Ovary (tissue), 9 donors: ENCODE measurements around the gene RTP4. TPM values are rescaled to one million over a fixed set of nuclear protein-coding genes. Genes with fewer than 3 reads are reported as not detected.

Experiments used
- DNase-seq, 5 donors: peaks; one replicate each; pipeline ENCODE4 v3.0.0-alpha.2; 2019 to 2020
- H3K27ac ChIP-seq, 2 donors: fragments of 200-600 bp; one replicate each; pipeline versions ENCODE4 v1.5.1 to v1.8.0; 2019 to 2022
- H3K27me3 ChIP-seq: fragments of 200-600 bp; one replicate; pipeline ENCODE4 v1.8.0; 2022
- H3K36me3 ChIP-seq: fragments of 200-600 bp; sonication (generic); one replicate; pipeline ENCODE4 v1.5.1; 2019
- H3K4me1 ChIP-seq: one replicate; pipeline ENCODE4 v1.8.1; 2013; ENCODE audit warnings: mild to moderate bottlenecking, moderate library complexity; ENCODE audit not compliant: insufficient read depth
- H3K4me3 ChIP-seq: fragments of 200-600 bp; sonication (generic); one replicate; pipeline ENCODE4 v1.5.1; 2017
- H3K9me3 ChIP-seq, 2 donors: fragments of 200-600 bp in 1 of 2; sonication (generic) in 1 of 2; one replicate each; pipeline versions ENCODE4 v1.5.1 to v1.8.1; 2013 to 2019; ENCODE audit warnings: mild to moderate bottlenecking in 1 of 2, moderate library complexity in 1 of 2
- EP300 ChIP-seq: sonication (generic); formaldehyde crosslinking; IDR thresholded peaks from one replicate; pipeline ENCODE4 v1.6.1; 2017; ENCODE audit warnings: antibody characterized with exemption
- POLR2A ChIP-seq: fragments of 450-650 bp; IDR thresholded peaks from one replicate; pipeline ENCODE4 v1.6.1; 2017; ENCODE audit warnings: antibody characterized with exemption, mild to moderate bottlenecking, moderate library complexity
- WGBS, 3 donors: extraction: QIAGEN DNeasy Blood & Tissue Kit in 1 of 3; methylation state at CpG; one replicate each; pipeline versions ENCODE4 v1.1.5 to v1.1.7; 2013 to 2017; 5-methylcytosine and 5-hydroxymethylcytosine counted together
- intact Hi-C, 4 donors: fragments of 100-400 bp; cut with DNase I; formaldehyde crosslinking; loops; one replicate each; pipeline versions ENCODE4 v1.11.0 to v1.15.1; 2022 to 2023
- polyA plus RNA-seq, 2 donors: library from polyadenylated mRNA; stranded (reverse); fragments of 200-250 nt in 1 of 2; fragments of 350-450 nt in 1 of 2; fragmentation: Illumina TruSeq in 1 of 2; extraction: RNeasy Lipid Tissue Mini Kit (QIAGEN cat#74804) in 1 of 2; gene quantifications; one replicate each; pipeline ENCODE4 v1.2.3, GENCODE V29; 2013 to 2014
- total RNA-seq, 7 donors: library from RNA; depleted of rRNA in 2 of 7; stranded (reverse); fragments of >200 nt in 2 of 7; fragmentation: NEBNext Ultra II Directional in 3 of 7; extraction: Animal tissue kit (Norgen Biotek cat#: 25700) in 3 of 7; gene quantifications; one replicate each; pipeline versions ENCODE4 v1.1.0 to v1.2.4, GENCODE V29; 2016 to 2023
- TF ChIP-seq, protein P1 (sequence below), 3 donors: fragments of 450-650 bp in 2 of 3; fragments of 200-600 bp in 1 of 3; IDR thresholded peaks; one replicate each; pipeline versions ENCODE4 v1.5.1 to v1.8.0; 2016 to 2022; ENCODE audit warnings: antibody characterized with exemption in 3 of 3, mild to moderate bottlenecking in 1 of 3
- donor health status: DM: no; HTN: no; CAD: no; lungs with moderate emphysema.
- donor health status: DM: no; HTN: no; CAD: no.
- donor health status: Bipolar disorder and iron deficiency.
- donor health status: DM: yes; HTN: yes; CAD: no.
- donor health status: DM: no; HTN: no; CAD: no.
- donor health status: DM: yes; HTN: yes; CAD: no.

Gene RTP4
- total and polyA plus RNA-seq, 9 donors = 0.24 to 7.3 (median 2.7) TPM

DNA sequence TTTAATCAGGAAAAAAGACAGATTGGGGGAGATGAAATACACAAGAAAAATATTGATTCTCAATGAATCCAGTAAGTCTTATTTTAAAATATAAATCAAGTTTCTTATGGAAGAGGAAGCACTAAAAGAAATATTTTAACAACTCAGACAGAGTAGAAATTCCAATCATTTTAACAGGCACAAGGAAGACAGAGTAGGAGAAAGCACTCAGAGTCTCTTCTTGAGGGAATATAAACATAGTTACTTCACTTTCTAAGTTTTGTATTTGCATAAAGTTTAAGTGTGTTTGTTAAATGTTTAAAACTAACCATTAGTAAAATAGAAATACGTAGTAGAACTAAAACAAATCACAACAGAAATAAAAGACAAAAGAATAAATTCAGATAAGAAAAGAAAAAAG, 24.5 kb upstream of the RTP4 start:
- intact Hi-C loops = no loop called here
- no peaks in the 10 kb centered on the region for H3K4me1 ChIP-seq
- no peaks in the 10 kb centered on the region for H3K9me3 ChIP-seq
- 0 to 13% (median 6%) methylated on average over 1 of the region's 1 CpG for WGBS, 3 donors
- H3K27ac ChIP-seq = no peak overlapping the region
- H3K27me3 ChIP-seq = no peaks in the 10 kb centered on the region
- TF ChIP-seq EP300 (no peak), POLR2A (no peak)
- TF ChIP-seq, protein P1, sequence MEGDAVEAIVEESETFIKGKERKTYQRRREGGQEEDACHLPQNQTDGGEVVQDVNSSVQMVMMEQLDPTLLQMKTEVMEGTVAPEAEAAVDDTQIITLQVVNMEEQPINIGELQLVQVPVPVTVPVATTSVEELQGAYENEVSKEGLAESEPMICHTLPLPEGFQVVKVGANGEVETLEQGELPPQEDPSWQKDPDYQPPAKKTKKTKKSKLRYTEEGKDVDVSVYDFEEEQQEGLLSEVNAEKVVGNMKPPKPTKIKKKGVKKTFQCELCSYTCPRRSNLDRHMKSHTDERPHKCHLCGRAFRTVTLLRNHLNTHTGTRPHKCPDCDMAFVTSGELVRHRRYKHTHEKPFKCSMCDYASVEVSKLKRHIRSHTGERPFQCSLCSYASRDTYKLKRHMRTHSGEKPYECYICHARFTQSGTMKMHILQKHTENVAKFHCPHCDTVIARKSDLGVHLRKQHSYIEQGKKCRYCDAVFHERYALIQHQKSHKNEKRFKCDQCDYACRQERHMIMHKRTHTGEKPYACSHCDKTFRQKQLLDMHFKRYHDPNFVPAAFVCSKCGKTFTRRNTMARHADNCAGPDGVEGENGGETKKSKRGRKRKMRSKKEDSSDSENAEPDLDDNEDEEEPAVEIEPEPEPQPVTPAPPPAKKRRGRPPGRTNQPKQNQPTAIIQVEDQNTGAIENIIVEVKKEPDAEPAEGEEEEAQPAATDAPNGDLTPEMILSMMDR (IDR thresholded peaks at IDR 0.05) = no peak
- no peaks in the 10 kb centered on the region for H3K36me3 ChIP-seq
- no peak for DNase-seq
- no peak overlapping the region for H3K4me3 ChIP-seq

DNA sequence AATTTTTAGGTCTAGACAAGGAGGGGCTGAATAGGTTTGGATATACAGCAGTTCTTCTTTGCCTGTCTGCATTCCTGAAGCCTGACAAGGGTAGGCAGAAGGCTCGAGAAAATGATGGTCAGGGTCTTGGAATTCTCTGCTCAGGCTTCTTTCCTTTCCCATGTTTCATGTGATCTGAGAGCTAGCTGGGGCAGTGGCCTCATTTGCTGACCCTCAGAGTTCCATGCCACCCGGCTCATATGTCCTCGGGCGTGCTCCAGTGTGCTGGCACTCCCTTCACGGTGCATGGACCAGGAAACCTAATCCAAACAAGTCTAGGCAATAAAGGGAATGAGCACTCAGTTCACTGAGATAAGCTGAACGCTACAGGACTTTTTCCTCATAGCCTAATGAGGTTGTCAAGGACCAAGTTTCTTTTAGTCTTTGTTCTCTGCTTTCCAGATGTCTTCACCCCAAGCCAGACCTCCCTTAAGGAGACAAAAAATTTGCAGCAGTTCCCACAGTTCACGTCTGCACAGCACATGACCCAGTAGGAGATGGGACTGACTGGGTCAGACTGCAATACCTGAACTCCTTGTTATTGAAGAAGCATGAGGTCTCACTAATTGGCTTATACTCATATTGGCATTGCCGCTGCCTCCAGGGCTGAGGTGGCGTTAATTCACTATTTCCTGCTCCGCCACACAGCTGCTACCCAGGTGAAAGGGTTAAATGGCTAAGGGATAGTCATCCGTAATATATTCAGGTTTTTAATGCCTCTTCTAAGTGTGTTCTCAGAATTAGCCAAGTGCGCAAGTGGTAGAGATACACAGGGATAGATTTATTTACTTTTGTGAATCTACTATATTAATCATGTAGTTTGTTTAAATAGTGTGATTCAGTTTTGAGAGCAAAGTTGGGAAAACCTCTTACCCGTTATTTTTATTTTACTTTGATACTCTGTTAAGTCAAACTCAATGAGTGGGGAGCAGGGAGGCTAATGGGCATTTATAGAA, 15.3 kb upstream of the RTP4 start:
- 68 to 73% (median 71%) methylated on average over 13 of the region's 13 CpGs for WGBS, 3 donors
- H3K27ac ChIP-seq = no peak overlapping the region
- no peak overlapping the region for H3K4me3 ChIP-seq

DNA sequence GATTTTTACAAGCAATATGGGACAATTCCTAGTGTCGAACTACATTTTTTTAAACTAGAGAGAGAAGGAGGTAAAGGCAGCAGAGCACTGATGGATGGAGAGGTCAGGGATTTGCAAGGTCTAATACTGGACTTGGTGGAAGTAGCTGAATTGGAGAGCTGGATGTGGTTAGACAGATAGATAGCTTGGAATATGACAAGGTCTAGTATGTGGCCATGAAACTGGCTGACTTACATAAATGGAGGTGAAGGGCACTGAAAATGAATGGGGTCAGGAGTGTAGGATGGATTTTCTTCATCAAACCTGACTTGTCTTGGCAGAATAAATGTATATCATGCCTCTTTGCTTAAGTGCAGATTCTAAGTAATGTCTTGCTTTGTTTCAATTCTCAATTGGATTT, 10.1 kb upstream of the RTP4 start:
- WGBS, 3 donors = 91 to 97% (median 92%) methylated on average over 1 of the region's 1 CpG
- Histone ChIP-seq H3K36me3 (no peaks in the 10 kb centered on the region), H3K27me3 (no peaks in the 10 kb centered on the region), H3K4me3 (no peak overlapping the region), H3K9me3 (no peaks in the 10 kb centered on the region), H3K27ac (no peak overlapping the region), H3K4me1 (no peaks in the 10 kb centered on the region)
- DNase-seq = no peak
- TF ChIP-seq, protein P1 (IDR thresholded peaks at IDR 0.05) = no peak
- no peak for TF ChIP-seq POLR2A
- intact Hi-C loops = no loop called here

More for the DNA sequence above, 15.3 kb upstream of the RTP4 start:
- no peaks in the 10 kb centered on the region for H3K9me3 ChIP-seq
- no peaks in the 10 kb centered on the region for H3K27me3 ChIP-seq
- no peaks in the 10 kb centered on the region for H3K4me1 ChIP-seq
- no peak for TF ChIP-seq POLR2A
- no peak for TF ChIP-seq EP300
- intact Hi-C loops = no loop called here
- H3K36me3 ChIP-seq = no peaks in the 10 kb centered on the region
- no peak for DNase-seq

- H3K27me3 ChIP-seq = no peaks in the 10 kb centered on the region
- intact Hi-C loops = no loop called here
These were observed 8.2 kb upstream of the RTP4 start for GRCh38 chr3:187359798-187360486.

More at GRCh38 chr3:187359798-187360486, 8.2 kb upstream of the RTP4 start:
- TF ChIP-seq EP300 (no peak), POLR2A (no peak)
- TF ChIP-seq, protein P1 (IDR thresholded peaks at IDR 0.05) = no peak
- no peaks in the 10 kb centered on the region for H3K36me3 ChIP-seq
- no peaks in the 10 kb centered on the region for H3K4me1 ChIP-seq
- DNase-seq = no peak
- 66 to 83% (median 69%) methylated on average over 7 of the region's 7 CpGs for WGBS, 3 donors
- no peak overlapping the region for H3K27ac ChIP-seq
- no peak overlapping the region for H3K4me3 ChIP-seq
- H3K9me3 ChIP-seq = no peaks in the 10 kb centered on the region
